Activated T-cell treated with anti-CD3 and anti-CD28 coated beads, Interleukin-2, amount 50 U/mL, for 48 hours (primary cell): Measurements from ENCODE around the gene RPS27L.
A peak's percentile ranks its signal among the peaks of the same experiment; 100 is the strongest.
"Not testable (repeated sequence)": the region's sequence is repeated elsewhere in the genome, so short reads cannot be mapped to it uniquely, and the experiment has no call there.

ENCODE experiments used
- DNase-seq, 2 experiments: peaks; one replicate each; pipeline ENCODE4 v3.0.0-alpha.2; 2020

Gene RPS27L

GRCh38 chr15:63135281-63135680 is 22.0 kb downstream of the RPS27L start:
- DNase-seq: no peak

DNA sequence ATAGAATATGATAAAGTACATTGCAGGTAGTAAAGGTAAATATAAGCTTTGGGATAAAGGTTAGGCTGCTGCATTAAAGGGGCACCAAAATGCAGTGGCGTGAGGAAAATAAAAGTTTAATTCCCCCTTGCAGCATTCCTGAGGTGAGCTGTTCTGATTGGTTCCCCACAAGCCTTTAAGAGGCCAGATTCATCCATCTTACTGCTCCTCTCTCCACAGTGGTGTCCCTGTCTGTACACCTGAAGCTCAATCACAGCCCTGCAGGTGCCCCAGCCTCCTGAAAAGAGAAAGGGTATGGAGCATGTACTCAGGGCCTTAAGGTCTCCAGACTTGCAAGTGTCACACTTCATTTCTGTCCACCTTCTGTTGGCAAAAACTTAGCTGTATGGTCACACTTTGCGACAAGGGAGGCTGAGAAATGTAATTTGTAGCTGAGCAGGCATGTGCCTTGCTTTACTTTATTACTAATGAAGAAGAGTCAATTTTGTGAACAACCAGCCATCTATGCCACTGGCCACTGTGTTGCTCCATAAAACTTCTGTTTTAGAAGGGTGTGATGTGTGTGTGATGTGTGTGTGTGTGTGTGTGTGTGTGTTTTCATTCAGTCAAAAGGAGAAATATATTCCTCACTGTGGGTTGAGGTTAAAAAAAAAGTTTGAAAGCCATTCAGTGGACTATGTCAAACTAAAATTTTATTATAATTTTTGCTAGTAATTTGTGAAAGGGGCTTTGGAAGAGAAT is 22.9 kb downstream of the RPS27L start:
- DNase-seq: no peak

- no peak for DNase-seq
These were observed 23.5 kb downstream of the RPS27L start for GRCh38 chr15:63133786-63134185.

- no peak for DNase-seq
These were observed 30.6 kb downstream of the RPS27L start for GRCh38 chr15:63126726-63127125.

DNA sequence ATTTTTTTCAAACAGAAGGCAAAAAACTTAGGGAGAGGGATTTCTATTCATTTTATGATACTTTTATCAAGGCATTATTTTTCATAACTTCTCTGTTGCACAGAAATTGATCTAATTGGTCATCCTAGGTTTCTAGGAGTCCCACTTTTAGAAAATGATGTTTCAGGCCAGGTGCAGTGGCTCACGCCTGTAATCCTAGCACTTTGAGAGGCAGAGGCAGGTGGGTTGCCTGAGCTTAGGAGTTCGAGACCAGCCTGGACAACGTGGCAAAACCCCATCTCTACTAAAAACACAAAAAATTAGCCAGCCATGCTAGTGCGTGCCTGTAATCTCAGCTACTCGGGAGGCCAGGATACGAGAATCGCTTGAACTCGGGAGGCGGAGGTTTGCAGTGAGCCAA is 32.8 kb downstream of the RPS27L start:
- no peak for DNase-seq

DNA sequence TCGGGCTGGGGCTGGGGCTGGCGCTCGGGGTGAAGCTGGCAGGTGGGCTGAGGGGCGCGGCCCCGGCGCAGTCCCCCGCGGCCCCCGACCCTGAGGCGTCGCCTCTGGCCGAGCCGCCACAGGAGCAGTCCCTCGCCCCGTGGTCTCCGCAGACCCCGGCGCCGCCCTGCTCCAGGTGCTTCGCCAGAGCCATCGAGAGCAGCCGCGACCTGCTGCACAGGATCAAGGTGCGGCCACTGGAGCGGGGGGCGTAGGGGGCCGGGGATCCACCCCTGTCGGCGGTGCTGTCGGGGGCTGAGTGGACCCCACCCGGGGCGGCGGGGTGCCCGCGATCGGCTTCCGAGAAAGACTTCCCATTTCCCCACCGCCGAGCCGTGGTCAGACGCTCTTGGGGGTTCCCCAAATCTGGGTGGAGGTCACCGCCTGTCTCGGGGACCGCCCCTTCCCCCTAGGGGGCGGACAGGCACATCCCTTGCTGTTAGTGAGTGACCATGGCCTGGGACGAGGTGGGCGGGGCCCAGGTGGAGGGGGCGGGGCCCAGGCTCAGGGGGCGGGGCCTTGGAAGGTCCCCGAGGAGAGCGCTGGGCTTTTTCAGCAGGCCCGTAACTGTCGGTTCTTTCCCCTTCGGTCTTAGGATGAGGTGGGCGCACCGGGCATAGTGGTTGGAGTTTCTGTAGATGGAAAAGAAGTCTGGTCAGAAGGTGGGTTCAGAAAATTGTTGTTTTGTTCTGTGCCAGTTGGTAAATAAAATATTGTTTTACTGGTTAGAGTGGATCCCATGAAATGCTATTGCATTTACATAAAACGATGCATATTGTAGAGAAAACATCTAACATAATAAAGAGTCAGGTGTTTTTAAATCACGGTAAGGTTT is 35.0 kb downstream of the RPS27L start:
- peak; percentile 97 to 98 for DNase-seq

DNA sequence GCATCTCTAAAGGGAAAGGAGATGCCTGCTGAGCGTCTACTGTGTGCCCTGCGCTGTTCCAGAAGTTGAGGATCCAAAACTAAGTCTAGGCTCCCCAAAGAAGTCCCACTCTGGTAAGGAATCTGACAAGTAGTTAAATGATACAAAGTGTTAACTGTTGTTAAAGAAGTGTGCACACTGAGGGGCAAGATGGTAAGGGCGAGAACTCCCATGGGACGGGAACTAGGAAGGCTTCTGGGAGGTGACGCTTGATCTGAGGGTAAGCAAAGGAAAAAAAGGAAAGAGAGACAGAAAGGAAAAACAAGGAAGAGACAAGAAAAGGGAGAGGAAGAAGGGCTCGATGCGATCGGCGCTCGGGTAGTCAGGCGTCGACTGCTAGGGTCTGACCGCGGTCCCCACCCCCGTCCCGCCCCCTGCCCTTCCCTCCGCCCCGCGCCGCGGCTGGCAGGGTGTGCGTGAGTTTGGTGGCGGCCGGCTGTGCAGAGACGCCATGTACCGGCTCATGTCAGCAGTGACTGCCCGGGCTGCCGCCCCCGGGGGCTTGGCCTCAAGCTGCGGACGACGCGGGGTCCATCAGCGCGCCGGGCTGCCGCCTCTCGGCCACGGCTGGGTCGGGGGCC is 35.8 kb downstream of the RPS27L start, which contains the start of gene LACTB:
Gene LACTB (plus strand): TSS at position 480 of the 620 bp plus-strand sequence. CDS start 11 bp downstream, at position 491.
- DNase-seq: peak; percentile 86 to 88

GRCh38 chr15:63118854-63119253 is 38.4 kb downstream of the RPS27L start:
- DNase-seq: no peak

DNA sequence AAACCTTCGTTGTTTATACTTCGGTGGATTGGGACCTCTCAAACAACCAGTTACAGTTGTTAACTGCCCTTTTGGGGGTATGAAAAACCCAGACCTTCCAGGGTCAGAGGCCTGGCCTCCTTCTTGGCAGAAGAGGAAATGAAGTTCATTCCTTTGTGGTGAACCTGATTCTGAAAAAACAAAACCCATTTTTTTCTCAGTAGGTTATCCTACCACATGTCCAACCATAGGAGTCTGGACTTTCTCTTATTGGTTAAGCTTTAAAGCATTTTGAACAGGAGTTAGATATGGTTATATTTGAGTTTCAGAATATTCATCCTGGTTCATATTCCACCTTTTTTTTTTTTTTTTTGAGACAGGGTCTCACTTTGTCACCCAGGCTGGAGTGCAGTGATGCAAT is 42.8 kb downstream of the RPS27L start:
- no peak for DNase-seq

DNA sequence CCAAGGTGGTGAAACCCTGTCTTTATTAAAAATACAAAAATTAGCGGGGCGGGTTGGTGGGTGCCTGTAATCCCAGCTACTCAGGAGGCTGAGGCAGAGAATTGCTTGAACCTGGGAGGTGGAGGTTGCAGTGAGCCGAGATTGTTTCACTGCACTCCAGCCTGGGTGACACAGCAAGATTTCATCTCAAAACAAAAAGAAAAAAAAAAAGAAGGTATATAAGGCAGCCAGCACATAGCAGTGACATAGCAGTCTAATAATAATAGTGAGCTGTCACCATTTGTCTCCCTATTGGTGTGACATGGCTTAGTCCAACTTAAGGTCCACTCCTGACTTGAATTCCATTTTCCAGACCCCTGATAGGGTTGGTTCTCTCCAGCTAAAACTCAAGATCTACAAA is 44.4 kb downstream of the RPS27L start:
- no peak for DNase-seq

DNA sequence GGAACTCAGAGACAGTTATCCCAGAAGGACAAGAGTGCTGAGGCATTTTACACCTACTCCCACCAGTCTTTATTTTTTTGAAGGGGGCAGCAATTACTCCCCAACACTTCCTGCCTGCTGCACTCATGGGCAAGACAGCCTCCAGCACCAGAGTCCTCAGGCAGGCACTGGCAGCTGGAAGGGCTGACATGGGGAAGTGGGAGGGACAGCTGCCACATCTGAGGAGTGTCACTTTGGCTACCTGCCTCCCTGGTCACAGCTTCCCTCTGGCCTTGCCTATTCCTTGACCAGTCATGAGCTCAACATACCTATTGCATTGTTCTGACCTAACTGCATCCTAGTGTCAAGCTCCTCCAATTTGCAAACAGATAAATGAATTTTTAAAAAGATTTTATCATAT is 45.8 kb downstream of the RPS27L start:
- DNase-seq: no peak

DNA sequence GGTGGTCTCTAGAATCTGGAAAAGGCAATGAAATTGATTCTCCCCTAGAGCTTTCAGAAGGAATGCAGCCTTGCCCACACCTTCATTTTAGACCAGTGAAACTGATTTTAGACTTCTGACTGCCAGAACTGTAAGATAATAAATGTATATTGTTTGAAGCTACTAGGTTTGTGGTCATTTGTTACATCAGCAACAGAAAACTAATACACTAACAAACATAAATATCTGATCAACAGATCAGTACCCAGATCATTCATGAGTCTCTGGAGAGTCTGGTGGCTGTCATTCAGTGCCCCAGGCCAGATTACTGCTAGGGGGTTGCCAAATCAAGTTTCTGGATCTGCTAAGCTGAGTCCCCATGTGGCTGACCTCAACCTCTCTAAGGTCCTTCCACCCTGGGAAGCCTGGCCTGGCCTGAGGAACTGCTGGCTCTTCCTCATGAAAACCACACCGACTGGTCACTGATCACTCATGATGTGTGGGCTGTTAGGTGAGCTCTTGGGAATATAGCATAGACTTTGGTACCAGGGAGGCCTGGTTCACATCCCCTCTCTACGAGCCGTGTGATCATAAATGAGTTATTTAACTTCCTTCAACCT is 46.8 kb downstream of the RPS27L start:
- DNase-seq: no peak

DNA sequence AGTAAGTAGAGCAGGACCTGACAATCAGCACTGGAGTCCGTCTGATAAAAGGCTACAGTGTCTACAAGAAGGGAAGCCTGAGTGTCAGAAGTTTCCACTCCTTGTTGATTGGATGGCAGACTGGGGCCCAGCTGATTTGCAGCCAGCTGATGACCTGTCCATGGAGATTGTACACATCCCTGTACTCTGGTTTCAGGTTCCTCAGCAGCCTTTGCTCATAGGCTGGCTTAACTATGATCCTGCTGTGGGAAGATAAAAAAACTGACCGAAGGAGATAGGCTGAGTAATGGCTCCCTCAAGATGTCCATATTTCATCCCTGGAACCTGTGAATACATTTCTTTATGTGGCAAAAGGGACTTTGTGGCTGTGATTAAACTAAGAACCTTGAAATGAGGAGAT is 47.4 kb downstream of the RPS27L start:
- DNase-seq: no peak

- no peak for DNase-seq
These were observed 47.8 kb downstream of the RPS27L start for GRCh38 chr15:63109498-63109897.

- no peak for DNase-seq
These were observed 49.3 kb downstream of the RPS27L start for GRCh38 chr15:63107895-63108546.

DNA sequence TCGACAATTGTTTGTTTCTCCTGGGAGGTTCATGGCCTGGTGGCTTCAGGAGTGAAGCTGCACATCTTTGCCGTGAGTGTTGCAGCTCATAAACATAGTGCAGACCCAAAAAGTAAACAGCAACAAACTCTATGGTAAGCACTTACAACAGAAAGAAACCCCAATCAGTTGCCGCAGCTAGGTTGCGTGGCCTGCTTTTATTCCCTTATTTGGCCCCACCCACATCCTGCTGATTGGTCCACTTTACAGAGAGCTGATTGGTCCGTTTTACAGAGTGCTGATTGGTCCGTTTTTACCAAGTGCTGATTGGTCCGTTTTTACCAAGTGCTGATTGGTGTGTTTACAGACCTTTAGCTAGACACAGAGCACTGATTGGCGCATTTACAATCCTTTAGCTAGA is 51.9 kb downstream of the RPS27L start:
- DNase-seq: not testable (repeated sequence)

DNA sequence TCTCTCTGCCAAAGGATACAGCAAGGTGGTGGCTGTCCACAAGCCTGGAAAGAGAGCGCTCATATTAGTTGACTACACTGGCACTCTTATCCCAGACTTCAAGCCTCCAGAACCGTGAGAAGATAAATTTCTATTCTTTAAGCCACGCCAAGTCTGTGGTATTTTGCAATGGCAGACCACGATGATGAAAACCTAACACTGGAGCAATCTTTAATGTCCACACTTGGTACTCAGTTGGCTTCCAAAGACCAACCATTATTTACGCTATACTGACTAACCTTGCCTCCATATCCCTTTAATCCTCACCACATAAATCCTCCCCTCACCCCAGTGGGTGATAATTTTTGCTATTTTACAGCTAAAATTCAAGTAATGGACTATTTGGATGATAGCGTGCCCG is 52.5 kb downstream of the RPS27L start:
- DNase-seq: no peak

- DNase-seq: no peak
These were observed 53.9 kb downstream of the RPS27L start for GRCh38 chr15:63103416-63103815.

DNA sequence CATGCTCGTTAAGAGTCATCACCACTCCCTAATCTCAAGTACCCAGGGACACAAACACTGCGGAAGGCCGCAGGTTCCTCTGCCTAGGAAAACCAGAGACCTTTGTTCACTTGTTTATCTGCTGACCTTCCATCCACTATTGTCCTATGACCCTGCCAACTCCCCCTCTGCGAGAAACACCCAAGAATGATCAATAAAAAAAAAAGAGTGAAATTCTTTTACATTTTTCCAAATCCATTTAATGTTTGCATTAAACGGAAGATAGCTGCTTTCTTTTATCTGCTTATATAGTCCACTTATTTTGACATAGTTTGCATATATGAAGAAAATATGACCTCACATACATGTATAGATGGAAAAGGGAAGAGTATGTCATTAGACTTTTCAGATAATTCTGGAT is 57.7 kb downstream of the RPS27L start:
- DNase-seq: not testable (repeated sequence)

DNA sequence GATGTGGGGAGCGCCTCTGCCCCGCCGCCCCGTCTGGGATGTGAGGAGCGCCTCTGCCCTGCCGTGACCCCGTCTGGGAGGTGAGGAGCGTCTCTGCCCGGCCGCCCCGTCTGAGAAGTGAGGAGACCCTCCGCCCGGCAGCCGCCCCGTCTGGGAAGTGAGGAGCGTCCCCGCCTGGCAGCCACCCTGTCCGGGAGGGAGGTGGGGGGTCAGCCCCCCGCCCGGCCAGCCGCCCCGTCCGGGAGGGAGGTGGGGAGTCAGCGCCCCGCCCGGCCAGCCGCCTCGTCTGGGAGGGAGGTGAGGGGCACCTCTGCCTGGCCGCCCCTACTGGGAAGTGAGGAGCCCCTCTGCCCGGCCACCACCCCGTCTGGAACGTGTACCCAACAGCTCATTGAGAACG is 58.4 kb downstream of the RPS27L start:
- not testable (repeated sequence) for DNase-seq
